OCI-LY7 (cell line): ENCODE data around the gene NIT1.

Experiments used
- EZH2phosphoT487 ChIP-seq: fragments of 200-600 bp; sonication (generic); IDR thresholded peaks from 2 replicates; pipeline ENCODE4 v1.6.1; 2018; ENCODE audit warnings: low read depth, borderline replicate concordance, mild to moderate bottlenecking, mixed run types, antibody characterized with exemption, low read length, moderate library complexity, mixed read lengths
- TF ChIP-seq, protein P1 (sequence below): fragments of 200-600 bp; sonication (generic); conservative IDR thresholded peaks from 2 replicates; pipeline ENCODE4 v1.5.1; 2014; ENCODE audit warnings: mild to moderate bottlenecking, antibody characterized with exemption, low read length, moderate library complexity, mixed read lengths

DNA sequence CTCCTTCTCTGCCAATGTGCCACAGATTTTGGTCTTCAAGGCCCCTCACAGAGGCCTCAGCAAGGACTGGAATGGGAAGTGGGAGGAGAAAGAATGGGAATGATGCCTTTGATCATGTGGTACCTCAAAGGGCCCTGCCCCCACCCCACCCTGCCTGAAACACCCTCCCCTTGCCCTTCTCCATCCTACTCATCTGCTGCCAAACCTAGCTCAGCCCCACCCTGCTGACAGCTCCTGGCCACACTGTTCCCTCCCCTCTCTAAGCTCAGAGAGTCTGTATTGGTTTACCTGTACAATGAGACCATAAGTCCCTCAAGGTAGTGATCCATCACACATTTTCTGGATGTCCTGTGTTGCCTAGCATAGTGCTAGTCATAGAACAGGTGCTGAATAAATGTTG lies 41.5 kb upstream of the NIT1 start:
- TF ChIP-seq, protein P1, sequence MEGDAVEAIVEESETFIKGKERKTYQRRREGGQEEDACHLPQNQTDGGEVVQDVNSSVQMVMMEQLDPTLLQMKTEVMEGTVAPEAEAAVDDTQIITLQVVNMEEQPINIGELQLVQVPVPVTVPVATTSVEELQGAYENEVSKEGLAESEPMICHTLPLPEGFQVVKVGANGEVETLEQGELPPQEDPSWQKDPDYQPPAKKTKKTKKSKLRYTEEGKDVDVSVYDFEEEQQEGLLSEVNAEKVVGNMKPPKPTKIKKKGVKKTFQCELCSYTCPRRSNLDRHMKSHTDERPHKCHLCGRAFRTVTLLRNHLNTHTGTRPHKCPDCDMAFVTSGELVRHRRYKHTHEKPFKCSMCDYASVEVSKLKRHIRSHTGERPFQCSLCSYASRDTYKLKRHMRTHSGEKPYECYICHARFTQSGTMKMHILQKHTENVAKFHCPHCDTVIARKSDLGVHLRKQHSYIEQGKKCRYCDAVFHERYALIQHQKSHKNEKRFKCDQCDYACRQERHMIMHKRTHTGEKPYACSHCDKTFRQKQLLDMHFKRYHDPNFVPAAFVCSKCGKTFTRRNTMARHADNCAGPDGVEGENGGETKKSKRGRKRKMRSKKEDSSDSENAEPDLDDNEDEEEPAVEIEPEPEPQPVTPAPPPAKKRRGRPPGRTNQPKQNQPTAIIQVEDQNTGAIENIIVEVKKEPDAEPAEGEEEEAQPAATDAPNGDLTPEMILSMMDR = no peak
- no peak for TF ChIP-seq EZH2phosphoT487
